ENCODE results near the gene TAS2R4. TPM values are rescaled to one million over a fixed set of nuclear protein-coding genes. Genes with fewer than 3 reads are reported as not detected.
A peak's percentile ranks its signal among the peaks of the same experiment; 100 is the strongest.

The TAS2R4 gene, protein sequence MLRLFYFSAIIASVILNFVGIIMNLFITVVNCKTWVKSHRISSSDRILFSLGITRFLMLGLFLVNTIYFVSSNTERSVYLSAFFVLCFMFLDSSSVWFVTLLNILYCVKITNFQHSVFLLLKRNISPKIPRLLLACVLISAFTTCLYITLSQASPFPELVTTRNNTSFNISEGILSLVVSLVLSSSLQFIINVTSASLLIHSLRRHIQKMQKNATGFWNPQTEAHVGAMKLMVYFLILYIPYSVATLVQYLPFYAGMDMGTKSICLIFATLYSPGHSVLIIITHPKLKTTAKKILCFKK
- total RNA-seq (0.39 and 2.5 TPM in 2 replicates), polyA plus RNA-seq (0.07 and 0.22 TPM in 2 replicates)

DNA sequence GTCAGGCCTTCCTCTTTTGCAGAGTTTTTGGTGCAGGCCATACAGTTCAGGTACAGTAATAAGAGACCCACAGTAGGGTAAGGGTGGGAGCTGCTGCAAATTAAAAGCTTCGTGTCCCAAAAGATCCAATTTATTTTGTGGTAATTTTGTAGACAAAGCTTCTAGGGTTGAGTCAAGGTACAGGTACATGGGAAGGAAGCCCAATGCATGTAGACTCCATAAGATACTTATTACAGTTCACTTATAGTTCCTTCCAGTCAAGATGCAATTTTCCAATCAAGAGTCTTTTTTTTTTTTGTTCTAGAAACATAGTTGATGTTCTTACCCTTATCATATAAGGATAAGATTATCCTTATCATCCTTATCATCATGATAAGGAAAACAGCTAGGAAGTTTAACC is at the start of gene TAS2R4:
TAS2R4 (plus strand) TSS at position 301 of the 400 bp plus-strand sequence. CDS start 1,815 bp downstream, outside the sequence.
- Histone ChIP-seq H3K9me3 (ENCODE audit: low read depth) (no peaks in the 10 kb centered on the region), H3K27ac (no peak within 1 kb of the TSS), H3K4me3 (no peak within 1 kb of the TSS), H3K36me3 (no peaks in the 10 kb centered on the region), H3K4me1 (ENCODE audit: low read depth) (no peaks in the 10 kb centered on the region), H3K27me3 (no peaks in the 10 kb centered on the region)
- no peak for DNase-seq (ENCODE audit: low read depth in 1 of 2, low spot score in 1 of 2)
- TF ChIP-seq, protein P1, sequence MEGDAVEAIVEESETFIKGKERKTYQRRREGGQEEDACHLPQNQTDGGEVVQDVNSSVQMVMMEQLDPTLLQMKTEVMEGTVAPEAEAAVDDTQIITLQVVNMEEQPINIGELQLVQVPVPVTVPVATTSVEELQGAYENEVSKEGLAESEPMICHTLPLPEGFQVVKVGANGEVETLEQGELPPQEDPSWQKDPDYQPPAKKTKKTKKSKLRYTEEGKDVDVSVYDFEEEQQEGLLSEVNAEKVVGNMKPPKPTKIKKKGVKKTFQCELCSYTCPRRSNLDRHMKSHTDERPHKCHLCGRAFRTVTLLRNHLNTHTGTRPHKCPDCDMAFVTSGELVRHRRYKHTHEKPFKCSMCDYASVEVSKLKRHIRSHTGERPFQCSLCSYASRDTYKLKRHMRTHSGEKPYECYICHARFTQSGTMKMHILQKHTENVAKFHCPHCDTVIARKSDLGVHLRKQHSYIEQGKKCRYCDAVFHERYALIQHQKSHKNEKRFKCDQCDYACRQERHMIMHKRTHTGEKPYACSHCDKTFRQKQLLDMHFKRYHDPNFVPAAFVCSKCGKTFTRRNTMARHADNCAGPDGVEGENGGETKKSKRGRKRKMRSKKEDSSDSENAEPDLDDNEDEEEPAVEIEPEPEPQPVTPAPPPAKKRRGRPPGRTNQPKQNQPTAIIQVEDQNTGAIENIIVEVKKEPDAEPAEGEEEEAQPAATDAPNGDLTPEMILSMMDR (IDR thresholded peaks at IDR 0.05; ENCODE audit: low read depth, low read length): no peak

DNA sequence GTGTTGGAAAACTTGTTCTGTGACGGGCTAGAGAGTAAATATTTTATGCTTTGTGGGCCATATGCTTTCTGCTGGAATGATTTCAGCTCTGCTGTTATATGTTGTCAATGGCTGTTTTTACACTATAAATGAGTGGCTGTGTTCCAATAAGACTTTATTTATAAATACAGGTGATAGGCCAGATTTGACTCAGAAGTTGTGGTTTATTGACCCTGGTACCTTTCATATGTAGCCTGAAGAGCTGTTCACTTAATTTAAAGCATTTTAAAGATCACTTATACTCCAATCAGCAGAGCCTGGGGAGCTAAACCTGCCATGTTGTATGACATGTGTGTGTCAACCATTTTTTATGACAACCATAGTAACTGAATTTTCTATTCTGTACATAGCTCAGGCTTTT is 47.5 kb upstream of the TAS2R4 start:
- Histone ChIP-seq H3K27me3 (no peaks in the 10 kb centered on the region), H3K4me1 (ENCODE audit: low read depth) (no peaks in the 10 kb centered on the region), H3K27ac (no peak overlapping the region), H3K9me3 (ENCODE audit: low read depth) (no peaks in the 10 kb centered on the region), H3K4me3 (no peak overlapping the region), H3K36me3 (no peaks in the 10 kb centered on the region)
- no peak for DNase-seq (ENCODE audit: low read depth in 1 of 2, low spot score in 1 of 2)
- TF ChIP-seq, protein P1 (IDR thresholded peaks at IDR 0.05; ENCODE audit: low read depth, low read length): no peak

DNA sequence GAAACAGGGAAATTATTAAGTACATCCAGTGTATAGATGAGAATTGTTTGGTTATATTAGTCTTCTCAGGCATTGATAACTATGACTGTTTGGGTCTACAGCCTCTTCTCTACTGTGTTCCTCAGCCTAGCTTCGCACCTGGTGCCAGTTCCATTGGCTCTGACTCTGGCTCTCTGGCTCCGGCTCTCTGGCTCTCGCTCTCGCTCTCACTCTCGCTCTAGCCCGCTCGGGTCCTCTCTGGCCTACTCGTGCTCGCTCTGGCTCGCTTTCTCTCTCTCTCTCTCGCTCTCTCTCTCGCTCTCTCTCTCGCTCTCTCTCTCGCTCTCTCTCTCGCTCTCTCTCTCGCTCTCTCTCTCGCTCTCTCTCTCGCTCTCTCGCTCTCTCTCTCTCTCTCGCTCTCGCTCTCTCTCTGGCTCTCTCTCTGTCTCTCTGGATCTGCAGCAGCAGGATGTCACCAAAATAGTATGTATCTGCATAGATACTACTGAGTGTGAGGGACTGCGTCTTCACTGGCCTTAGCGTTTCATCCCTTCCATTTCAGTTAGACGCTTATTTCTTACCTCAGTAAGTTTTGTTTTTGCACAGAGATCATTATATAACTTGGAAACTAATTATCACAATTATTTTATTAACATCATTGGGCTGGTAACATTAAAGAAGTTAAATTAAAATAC is 44.9 kb upstream of the TAS2R4 start:
- Histone ChIP-seq H3K4me1 (ENCODE audit: low read depth) (no peaks in the 10 kb centered on the region), H3K27ac (no peak overlapping the region), H3K36me3 (no peaks in the 10 kb centered on the region), H3K9me3 (ENCODE audit: low read depth) (no peaks in the 10 kb centered on the region), H3K27me3 (no peaks in the 10 kb centered on the region), H3K4me3 (no peak overlapping the region)
- no peak for DNase-seq (ENCODE audit: low read depth in 1 of 2, low spot score in 1 of 2)
- TF ChIP-seq, protein P1 (IDR thresholded peaks at IDR 0.05; ENCODE audit: low read depth, low read length): no peak

DNA sequence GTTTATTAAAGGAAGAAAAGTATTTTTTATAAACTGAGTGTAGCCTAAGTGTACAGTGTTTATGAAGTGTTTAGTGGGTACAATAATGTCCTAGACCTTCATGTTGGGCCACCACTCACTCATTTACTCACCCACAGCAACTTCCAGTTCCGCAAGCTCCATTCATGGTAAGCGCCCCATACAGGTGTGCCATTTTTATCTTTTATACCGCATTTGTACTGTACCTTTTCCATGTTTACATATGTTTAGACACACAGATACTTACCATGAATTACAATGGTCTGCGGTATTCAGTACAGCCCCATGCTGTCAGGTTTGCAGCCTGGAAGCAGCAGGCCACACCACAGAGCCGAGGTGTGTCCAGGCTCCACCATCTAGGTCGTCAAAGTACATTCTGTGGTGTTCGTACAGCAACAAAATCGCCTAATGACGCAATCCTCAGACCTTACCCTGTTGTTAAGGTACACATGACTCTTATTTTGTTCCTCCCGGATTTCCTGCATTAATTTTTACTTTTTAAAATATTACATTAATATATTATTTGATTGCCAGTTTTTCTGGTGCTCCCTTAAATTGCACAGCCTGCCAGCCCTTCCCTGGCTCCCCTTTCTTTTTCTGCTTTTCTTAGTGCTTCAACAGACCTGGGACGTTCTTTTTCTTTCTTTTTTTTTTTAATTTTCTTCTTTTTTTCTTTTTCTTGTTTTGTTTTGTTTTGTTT is 39.2 kb upstream of the TAS2R4 start:
- H3K4me1 ChIP-seq (ENCODE audit: low read depth): peaks cover 7% of the 10 kb centered on the region

More for the DNA sequence above, 39.2 kb upstream of the TAS2R4 start:
- H3K9me3 ChIP-seq (ENCODE audit: low read depth): no peaks in the 10 kb centered on the region
- TF ChIP-seq, protein P1 (IDR thresholded peaks at IDR 0.05; ENCODE audit: low read depth, low read length): no peak
- H3K27me3 ChIP-seq: no peaks in the 10 kb centered on the region
- peak in 1 of 2 donors; percentile 14 for DNase-seq (ENCODE audit: low read depth in 1 of 2, low spot score in 1 of 2)
- peaks cover 9% of the 10 kb centered on the region for H3K36me3 ChIP-seq
- peak overlapping the region; percentile 74 for H3K4me3 ChIP-seq
- H3K27ac ChIP-seq: peak overlapping the region; percentile 70

All from cardiac muscle cell (in vitro differentiated cells and primary cell).